Stimulated activated CD8-positive, alpha-beta memory T cell treated with anti-CD3 and anti-CD28 coated beads, Interleukin-15, amount 100 ng/mL, for 4 hours (primary cell): ENCODE results near the gene CTNNBL1.

Experiments used
- DNase-seq, 2 donors: peaks; one replicate each; pipeline ENCODE4 v3.0.0-alpha.2; 2020; ENCODE audit warnings: low read depth in 2 of 2

CTNNBL1 gene

GRCh38 chr20:37777012-37777950 is 83.5 kb downstream of the CTNNBL1 start:
- DNase-seq = no peak

GRCh38 chr20:37777988-37778659 is 84.3 kb downstream of the CTNNBL1 start:
- no peak for DNase-seq

GRCh38 chr20:37781626-37782025 is 87.8 kb downstream of the CTNNBL1 start:
- DNase-seq = no peak

- DNase-seq = no peak
Measured at GRCh38 chr20:37786043-37786442, 92.2 kb downstream of the CTNNBL1 start.

GRCh38 chr20:37789408-37789807 is 95.6 kb downstream of the CTNNBL1 start:
- DNase-seq = no peak

GRCh38 chr20:37790900-37791299 is 97.1 kb downstream of the CTNNBL1 start:
- DNase-seq = no peak

GRCh38 chr20:37796121-37796520 is 102.3 kb downstream of the CTNNBL1 start:
- no peak for DNase-seq

GRCh38 chr20:37796733-37797132 is 102.9 kb downstream of the CTNNBL1 start:
- no peak for DNase-seq

- DNase-seq = no peak
Measured at GRCh38 chr20:37797669-37798175, 103.9 kb downstream of the CTNNBL1 start.

GRCh38 chr20:37798312-37798711 is 104.5 kb downstream of the CTNNBL1 start:
- DNase-seq = no peak

GRCh38 chr20:37800618-37801017 is 106.8 kb downstream of the CTNNBL1 start:
- no peak for DNase-seq

- no peak for DNase-seq
Measured at GRCh38 chr20:37801921-37802320, 108.1 kb downstream of the CTNNBL1 start.

- DNase-seq = no peak
Measured at GRCh38 chr20:37803438-37804307, 109.8 kb downstream of the CTNNBL1 start.

- DNase-seq = no peak
Measured at GRCh38 chr20:37804584-37805566, 111.0 kb downstream of the CTNNBL1 start.

GRCh38 chr20:37807471-37808232 is 113.8 kb downstream of the CTNNBL1 start:
- DNase-seq = no peak

GRCh38 chr20:37808233-37809070 is 114.6 kb downstream of the CTNNBL1 start:
- DNase-seq = no peak

- DNase-seq = no peak
Measured at GRCh38 chr20:37810027-37810426, 116.2 kb downstream of the CTNNBL1 start.

- DNase-seq = no peak
Measured at GRCh38 chr20:37816003-37816402, 122.2 kb downstream of the CTNNBL1 start.

- DNase-seq = no peak
Measured at GRCh38 chr20:37816726-37817125, 122.9 kb downstream of the CTNNBL1 start.
